Effector memory CD8-positive, alpha-beta T cell (primary cell): ENCODE data around the gene NAIP.
"Not testable (repeated sequence)": the region's sequence is repeated elsewhere in the genome, so short reads cannot be mapped to it uniquely, and the experiment has no call there.

Source experiments
- ATAC-seq: fragments of 150-1000 bp; cut with Tn5 transposase; replicated peaks from 2 replicates; pipeline ENCODE4 v1.10.0; 2021; ENCODE audit warnings: mild to moderate bottlenecking, moderate library complexity
- DNase-seq, 3 experiments: peaks; one replicate each; pipeline ENCODE4 v3.0.0; 2021
- H3K27ac Mint-ChIP-seq, 2 donors: one replicate each; pipeline ENCODE4 v1.8.0; 2022; ENCODE audit warnings: mild to moderate bottlenecking in 2 of 2, mixed read lengths in 2 of 2, moderate library complexity in 2 of 2
- H3K27me3 Mint-ChIP-seq, 2 donors: one replicate each; pipeline ENCODE4 v1.8.0; 2022; ENCODE audit warnings: mixed read lengths in 2 of 2
- H3K36me3 Mint-ChIP-seq: one replicate; pipeline ENCODE4 v1.8.0; 2022; ENCODE audit warnings: mild to moderate bottlenecking, moderate library complexity, mixed read lengths; ENCODE audit not compliant: insufficient read depth
- H3K4me1 Mint-ChIP-seq, 2 donors: one replicate each; pipeline ENCODE4 v1.8.0; 2022; ENCODE audit warnings: low read depth in 2 of 2, mixed read lengths in 2 of 2
- H3K4me3 Mint-ChIP-seq, 2 donors: one replicate each; pipeline ENCODE4 v1.8.0; 2022; ENCODE audit warnings: mild to moderate bottlenecking in 2 of 2, mixed read lengths in 2 of 2, moderate library complexity in 2 of 2
- H3K9me3 Mint-ChIP-seq, 2 donors: one replicate each; pipeline ENCODE4 v1.8.0; 2022; ENCODE audit warnings: mixed read lengths in 2 of 2

Gene NAIP

DNA sequence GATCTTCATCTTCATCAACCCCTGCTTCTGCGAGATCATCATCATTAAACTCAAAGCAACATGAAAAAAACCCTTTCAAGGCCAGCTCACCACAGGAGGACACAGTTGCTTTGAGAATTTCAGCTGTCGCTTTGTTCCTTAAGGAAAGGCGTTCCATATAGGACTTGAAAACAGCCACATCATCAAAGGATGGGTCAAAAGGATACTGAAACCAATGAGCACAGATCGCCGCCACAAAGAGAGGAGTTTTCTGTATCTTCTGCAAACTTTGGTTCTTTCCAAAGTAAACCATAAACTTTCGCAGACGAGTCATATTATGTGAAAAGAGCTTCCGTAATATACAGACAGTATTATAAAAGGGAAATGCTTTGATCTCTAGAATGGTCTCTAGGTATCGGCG is 40.3 kb downstream of the NAIP start:
- not testable (repeated sequence) for H3K9me3 Mint-ChIP-seq, H3K4me1 Mint-ChIP-seq, H3K36me3 Mint-ChIP-seq, H3K4me3 Mint-ChIP-seq, ATAC-seq, H3K27ac Mint-ChIP-seq, H3K27me3 Mint-ChIP-seq, DNase-seq

DNA sequence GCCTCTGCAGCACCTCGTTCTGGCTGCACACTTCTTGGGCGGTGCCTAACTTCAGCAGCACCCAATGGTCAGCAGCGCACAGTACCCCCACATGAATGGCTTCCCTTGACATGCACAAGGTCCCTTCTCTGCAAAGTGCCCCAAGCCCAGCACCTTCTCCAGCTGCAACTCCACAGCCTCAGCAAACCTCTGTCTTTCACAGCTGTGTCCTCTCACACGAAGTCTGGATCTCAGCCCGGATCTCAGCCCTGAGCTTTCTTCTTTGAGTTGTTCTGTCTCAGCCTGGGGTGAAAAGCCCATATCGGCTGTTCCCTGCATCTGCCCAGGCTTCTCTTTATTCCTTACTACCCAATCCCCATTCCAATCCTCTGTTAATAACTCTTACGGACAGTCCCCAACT is 57.9 kb downstream of the NAIP start:
- not testable (repeated sequence) for H3K4me1 Mint-ChIP-seq, H3K36me3 Mint-ChIP-seq, DNase-seq, H3K9me3 Mint-ChIP-seq, H3K27ac Mint-ChIP-seq, H3K4me3 Mint-ChIP-seq, H3K27me3 Mint-ChIP-seq, ATAC-seq

DNA sequence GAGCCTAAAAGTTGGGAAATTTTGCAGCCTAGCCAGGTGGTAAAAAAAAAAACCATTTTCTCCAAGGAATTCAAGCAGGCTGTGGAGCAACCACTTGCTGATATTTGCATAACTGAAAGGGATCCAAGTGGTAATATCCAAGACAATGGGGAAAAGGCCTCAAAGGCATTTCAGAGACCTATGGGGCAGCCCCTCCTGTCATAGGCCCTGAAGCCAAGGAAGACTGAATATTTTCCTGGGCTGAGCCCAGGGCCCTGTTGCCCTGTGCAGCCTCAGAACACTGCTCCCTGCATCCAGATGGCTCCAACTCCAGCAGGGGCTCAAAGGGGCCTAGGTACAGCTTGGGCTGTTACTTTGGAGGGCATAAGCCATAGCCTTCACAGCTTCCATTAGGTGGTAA is 60.6 kb downstream of the NAIP start:
- ATAC-seq, H3K4me1 Mint-ChIP-seq, H3K27me3 Mint-ChIP-seq, H3K36me3 Mint-ChIP-seq, H3K9me3 Mint-ChIP-seq, H3K27ac Mint-ChIP-seq, H3K4me3 Mint-ChIP-seq, DNase-seq: not testable (repeated sequence)

DNA sequence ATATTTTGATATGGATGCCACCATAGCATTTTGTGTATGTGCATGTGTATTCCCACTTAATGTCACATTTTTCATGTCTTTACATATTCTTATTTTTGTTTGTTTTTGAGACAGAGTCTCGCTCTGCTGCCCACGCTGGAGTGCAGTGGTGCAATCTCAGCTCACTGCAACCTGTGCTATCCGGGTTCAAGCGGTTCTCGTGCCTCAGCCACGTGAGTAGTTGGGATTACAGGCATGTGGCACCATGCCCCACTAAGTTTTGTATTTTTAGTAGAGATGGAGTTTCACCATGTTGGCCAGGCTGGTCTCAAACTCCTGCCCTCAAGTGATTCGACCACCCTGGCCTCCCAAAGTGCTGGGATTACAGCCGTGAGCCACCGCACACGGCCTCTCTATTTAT is 72.1 kb downstream of the NAIP start:
- not testable (repeated sequence) for ATAC-seq, H3K27me3 Mint-ChIP-seq, H3K36me3 Mint-ChIP-seq, H3K27ac Mint-ChIP-seq, H3K4me1 Mint-ChIP-seq, DNase-seq, H3K4me3 Mint-ChIP-seq, H3K9me3 Mint-ChIP-seq

DNA sequence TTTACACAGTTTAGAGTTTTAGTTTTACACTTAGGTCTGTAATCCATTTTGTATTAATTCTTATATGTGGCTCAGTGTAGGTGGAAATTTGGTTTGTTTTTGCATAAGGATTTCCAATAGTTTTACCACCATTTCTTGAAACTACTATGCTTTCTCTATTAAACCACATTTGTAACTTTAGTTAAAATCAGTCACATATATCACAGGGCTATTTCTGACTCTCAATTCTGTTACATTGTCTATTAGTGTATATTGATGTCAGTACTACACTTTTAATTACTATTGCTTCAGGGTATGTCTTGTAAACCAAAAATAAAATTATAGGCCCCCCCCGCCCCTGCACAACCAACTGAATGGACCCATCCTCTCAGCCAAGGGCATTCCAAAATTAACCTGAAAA is 92.6 kb downstream of the NAIP start:
- not testable (repeated sequence) for H3K27me3 Mint-ChIP-seq, DNase-seq, H3K36me3 Mint-ChIP-seq, H3K9me3 Mint-ChIP-seq, ATAC-seq, H3K27ac Mint-ChIP-seq, H3K4me3 Mint-ChIP-seq, H3K4me1 Mint-ChIP-seq

DNA sequence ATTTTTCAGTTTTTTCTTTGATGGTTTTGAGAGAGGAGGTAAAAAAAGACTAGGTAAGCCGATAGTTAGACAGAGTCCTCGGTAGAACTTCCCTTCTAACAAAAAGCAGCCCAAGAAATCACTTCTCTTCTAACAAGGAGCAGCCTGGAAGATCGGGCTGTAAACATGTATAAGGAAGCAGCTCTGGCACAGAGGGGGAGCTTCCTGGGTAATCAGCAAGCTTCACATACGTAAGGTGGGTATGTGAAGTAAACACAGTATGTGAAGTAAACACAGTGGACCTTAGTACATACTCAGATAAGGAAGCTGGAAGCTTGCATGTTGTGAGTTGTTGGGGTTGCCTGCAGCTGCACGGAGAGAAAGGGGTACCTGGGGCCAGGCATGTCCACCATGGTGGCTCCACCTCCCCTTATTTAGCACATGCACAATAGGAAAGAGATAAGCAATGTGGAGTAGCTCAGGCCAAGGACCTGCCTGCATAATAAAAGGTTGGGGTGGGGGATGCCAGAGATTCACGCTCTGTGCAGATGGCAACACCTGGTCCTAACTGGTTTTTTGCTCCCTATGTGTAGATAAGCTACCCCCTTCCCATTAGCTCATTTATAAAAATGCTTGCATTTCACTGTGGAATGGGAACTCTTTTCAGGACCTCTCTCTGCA is 93.3 kb downstream of the NAIP start:
- H3K4me1 Mint-ChIP-seq, H3K36me3 Mint-ChIP-seq, H3K9me3 Mint-ChIP-seq, H3K27ac Mint-ChIP-seq, H3K4me3 Mint-ChIP-seq, ATAC-seq, DNase-seq, H3K27me3 Mint-ChIP-seq: not testable (repeated sequence)

DNA sequence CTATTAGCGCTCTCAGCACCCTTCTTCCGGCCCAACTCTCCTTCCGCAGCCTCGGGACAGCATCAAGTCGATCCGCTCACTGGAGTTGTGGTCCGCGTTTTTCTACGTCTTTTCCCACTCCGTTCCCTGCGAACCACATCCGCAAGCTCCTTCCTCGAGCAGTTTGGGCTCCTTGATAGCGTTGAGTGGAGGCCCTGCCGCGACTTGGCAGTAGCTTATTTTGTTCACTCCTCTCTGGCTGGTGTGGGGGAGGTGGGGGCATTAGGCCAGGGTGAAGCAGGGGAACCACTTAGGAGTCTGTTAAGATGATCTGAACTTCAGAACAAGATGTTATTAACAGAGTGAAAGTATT is 100.0 kb downstream of the NAIP start:
- ATAC-seq = peak; percentile 51
- H3K4me1 Mint-ChIP-seq, H3K27ac Mint-ChIP-seq, H3K9me3 Mint-ChIP-seq, H3K27me3 Mint-ChIP-seq, H3K36me3 Mint-ChIP-seq, DNase-seq, H3K4me3 Mint-ChIP-seq: not testable (repeated sequence)
